Upper lobe of left lung (tissue), 6 donors: ENCODE measurements around the gene NBAS. TPM values are rescaled to one million over a fixed set of nuclear protein-coding genes. Genes with fewer than 3 reads are reported as not detected.

ENCODE experiments used
- ATAC-seq, 2 donors: fragments of 200-7000 bp; cut with Tn5 transposase; one replicate each; pipeline ENCODE4 v1.9.1; 2022; ENCODE audit warnings: mild to moderate bottlenecking in 2 of 2, moderate library complexity in 2 of 2; ENCODE audit not compliant: low FRiP score in 2 of 2
- DNase-seq, 2 donors: peaks; one replicate each; pipeline ENCODE4 v3.0.0-alpha.2; 2019 to 2020
- H3K27ac ChIP-seq, 4 donors: fragments of 200-600 bp; sonication (generic); one replicate each; pipeline ENCODE4 v1.5.1; 2016 to 2019
- H3K27me3 ChIP-seq, 4 donors: fragments of 200-600 bp; sonication (generic); one replicate each; pipeline ENCODE4 v1.5.1; 2017 to 2019
- H3K36me3 ChIP-seq, 4 donors: fragments of 200-600 bp; sonication (generic); one replicate each; pipeline ENCODE4 v1.5.1; 2016 to 2019
- H3K4me1 ChIP-seq, 4 donors: fragments of 200-600 bp; sonication (generic); one replicate each; pipeline ENCODE4 v1.5.1; 2018 to 2019
- H3K4me3 ChIP-seq, 4 donors: fragments of 200-600 bp; sonication (generic); one replicate each; pipeline ENCODE4 v1.5.1; 2017 to 2019; ENCODE audit warnings: mild to moderate bottlenecking in 2 of 4, moderate library complexity in 1 of 4
- H3K9me3 ChIP-seq, 4 donors: fragments of 200-600 bp; sonication (generic); one replicate each; pipeline ENCODE4 v1.5.1; 2018 to 2019
- CTCF ChIP-seq, 6 experiments: fragments of 450-650 bp in 4 of 6; fragments of 200-600 bp in 2 of 6; sonication (generic) in 2 of 6; IDR thresholded peaks; one replicate each; pipeline ENCODE4 v1.5.1; 2016 to 2019; ENCODE audit warnings: antibody characterized with exemption in 6 of 6
- EP300 ChIP-seq, 4 donors: sonication (generic); formaldehyde crosslinking; IDR thresholded peaks; one replicate each; pipeline ENCODE4 v1.5.1; 2017; ENCODE audit warnings: antibody characterized with exemption in 4 of 4, control low read depth in 2 of 4
- POLR2A ChIP-seq, 4 donors: fragments of 450-650 bp; IDR thresholded peaks; one replicate each; pipeline ENCODE4 v1.5.1; 2016 to 2017; ENCODE audit warnings: antibody characterized with exemption in 4 of 4, mild to moderate bottlenecking in 2 of 4
- POLR2AphosphoS5 ChIP-seq, 2 donors: sonication (generic); formaldehyde crosslinking; IDR thresholded peaks; one replicate each; pipeline ENCODE4 v1.5.1; 2017; ENCODE audit warnings: antibody characterized with exemption in 2 of 2
- WGBS, 2 donors: methylation state at CpG; one replicate each; pipeline ENCODE4 v1.1.5; 2017 to 2018; 5-methylcytosine and 5-hydroxymethylcytosine counted together
- total RNA-seq, 6 donors: library from RNA; depleted of rRNA in 4 of 6; stranded (reverse); fragments of >200 nt in 4 of 6; gene quantifications; one replicate each; pipeline versions ENCODE4 v1.1.0 to v1.2.1, GENCODE V29; 2016 to 2021
- donor health status: DM: no; HTN: no; CAD: no; lungs with moderate emphysema.
- donor health status: DM: no; HTN: yes; CAD: no; lungs with severe emphysema.

Gene NBAS
- total RNA-seq, 6 donors from 2014 or later: 33.2 to 75.5 (median 43.1) TPM

- Histone ChIP-seq H3K27me3 (no peaks in the 10 kb centered on the region), H3K36me3 (peaks cover 0 to 20% (median 0%) of the 10 kb centered on the region in 4 donors), H3K4me1 (no peaks in the 10 kb centered on the region), H3K27ac (no peak overlapping the region), H3K4me3 (no peak overlapping the region), H3K9me3 (no peaks in the 10 kb centered on the region)
- no peak for TF ChIP-seq POLR2A (IDR thresholded peaks at IDR 0.05)
- no peak for TF ChIP-seq POLR2AphosphoS5 (IDR thresholded peaks at IDR 0.05)
- TF ChIP-seq CTCF (IDR thresholded peaks at IDR 0.05): no peak
- TF ChIP-seq EP300 (IDR thresholded peaks at IDR 0.05): no peak
- DNase-seq (no peak), ATAC-seq (no peak)
- 93 to 97% methylated on average over 4 of the region's 4 CpGs for WGBS, 2 donors
Measured at GRCh38 chr2:15191789-15192188, 369.3 kb downstream of the NBAS start.

- no peak for DNase-seq
Measured at GRCh38 chr2:15189216-15189615, 371.9 kb downstream of the NBAS start.

GRCh38 chr2:15187702-15188101, 373.4 kb downstream of the NBAS start:
- no peak overlapping the region for H3K4me3 ChIP-seq
- H3K36me3 ChIP-seq: peaks cover 0 to 29% (median 0%) of the 10 kb centered on the region in 4 donors
- H3K27ac ChIP-seq: no peak overlapping the region
- 84 to 95% methylated on average over 2 of the region's 2 CpGs for WGBS, 2 donors
- H3K9me3 ChIP-seq: no peaks in the 10 kb centered on the region
- ATAC-seq (no peak), DNase-seq (no peak)
- no peaks in the 10 kb centered on the region for H3K27me3 ChIP-seq
- TF ChIP-seq CTCF (IDR thresholded peaks at IDR 0.05) (no peak), EP300 (IDR thresholded peaks at IDR 0.05) (no peak), POLR2A (IDR thresholded peaks at IDR 0.05) (no peak), POLR2AphosphoS5 (IDR thresholded peaks at IDR 0.05) (no peak)
- H3K4me1 ChIP-seq: no peaks in the 10 kb centered on the region

More at GRCh38 chr2:15189216-15189615, 371.9 kb downstream of the NBAS start:
- 77 to 90% methylated on average over 1 to 2 of the region's 2 CpGs for WGBS, 2 donors
- no peaks in the 10 kb centered on the region for H3K27me3 ChIP-seq
- peaks cover 0 to 29% (median 0%) of the 10 kb centered on the region in 4 donors for H3K36me3 ChIP-seq
- H3K4me3 ChIP-seq: no peak overlapping the region
- no peaks in the 10 kb centered on the region for H3K9me3 ChIP-seq
- TF ChIP-seq CTCF (IDR thresholded peaks at IDR 0.05): no peak
- TF ChIP-seq POLR2A (IDR thresholded peaks at IDR 0.05): no peak
- no peak for TF ChIP-seq EP300 (IDR thresholded peaks at IDR 0.05)
- no peak for TF ChIP-seq POLR2AphosphoS5 (IDR thresholded peaks at IDR 0.05)
- no peak for ATAC-seq
- no peak overlapping the region for H3K27ac ChIP-seq
- H3K4me1 ChIP-seq: no peaks in the 10 kb centered on the region

GRCh38 chr2:15186118-15186517, 375.0 kb downstream of the NBAS start:
- TF ChIP-seq EP300 (IDR thresholded peaks at IDR 0.05): no peak
- no peak for TF ChIP-seq POLR2A (IDR thresholded peaks at IDR 0.05)
- TF ChIP-seq CTCF (IDR thresholded peaks at IDR 0.05): no peak
- peaks cover 0 to 8% (median 0%) of the 10 kb centered on the region in 4 donors for H3K4me1 ChIP-seq
- H3K4me3 ChIP-seq: no peak overlapping the region
- H3K27ac ChIP-seq: no peak overlapping the region
- ATAC-seq (no peak), DNase-seq (no peak)
- H3K27me3 ChIP-seq: no peaks in the 10 kb centered on the region
- 86 to 87% methylated on average over 2 of the region's 2 CpGs for WGBS, 2 donors
- H3K36me3 ChIP-seq: peaks cover 0 to 29% (median 0%) of the 10 kb centered on the region in 4 donors
- no peaks in the 10 kb centered on the region for H3K9me3 ChIP-seq

- Histone ChIP-seq H3K4me1 (peaks cover 0 to 9% (median 0%) of the 10 kb centered on the region in 4 donors), H3K9me3 (no peaks in the 10 kb centered on the region), H3K36me3 (peaks cover 0 to 22% (median 0%) of the 10 kb centered on the region in 4 donors), H3K4me3 (no peak overlapping the region), H3K27me3 (no peaks in the 10 kb centered on the region), H3K27ac (no peak overlapping the region)
- WGBS, 2 donors: 90 to 92% methylated on average over 5 of the region's 5 CpGs
- ATAC-seq: no peak
- no peak for DNase-seq
- no peak for TF ChIP-seq POLR2A (IDR thresholded peaks at IDR 0.05)
- no peak for TF ChIP-seq EP300 (IDR thresholded peaks at IDR 0.05)
- TF ChIP-seq POLR2AphosphoS5 (IDR thresholded peaks at IDR 0.05): no peak
- no peak for TF ChIP-seq CTCF (IDR thresholded peaks at IDR 0.05)
Measured at GRCh38 chr2:15184491-15184890, 376.6 kb downstream of the NBAS start.
